ENCODE data around the gene GNA12.

Gene GNA12

DNA sequence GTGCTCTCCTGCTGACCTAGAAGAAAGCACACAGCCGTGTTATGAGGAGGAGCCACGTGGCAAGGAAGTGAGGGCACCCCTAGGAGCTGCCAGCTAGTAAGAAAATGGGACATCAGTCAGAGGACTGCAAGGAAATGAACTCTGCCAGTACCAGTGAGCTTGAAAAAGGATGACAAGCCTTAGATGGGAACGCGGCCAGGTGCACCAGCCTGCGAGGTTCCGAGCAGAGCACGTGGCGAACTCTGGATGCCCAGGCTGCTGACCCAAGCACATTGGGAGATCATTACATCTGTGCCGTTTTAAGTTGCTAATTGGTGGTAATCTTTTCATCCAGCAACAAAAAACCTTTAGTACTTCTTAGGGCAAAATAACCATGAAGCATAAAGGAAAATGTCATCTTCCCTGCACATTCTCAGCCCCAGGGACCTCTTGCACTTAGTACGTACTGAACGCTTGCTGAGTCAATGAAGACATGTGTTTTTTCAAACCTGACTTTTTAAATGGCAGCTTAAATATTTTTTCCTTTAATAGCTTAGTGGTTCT lies 86.7 kb downstream of the GNA12 start:
- TF ChIP-seq, protein P1, sequence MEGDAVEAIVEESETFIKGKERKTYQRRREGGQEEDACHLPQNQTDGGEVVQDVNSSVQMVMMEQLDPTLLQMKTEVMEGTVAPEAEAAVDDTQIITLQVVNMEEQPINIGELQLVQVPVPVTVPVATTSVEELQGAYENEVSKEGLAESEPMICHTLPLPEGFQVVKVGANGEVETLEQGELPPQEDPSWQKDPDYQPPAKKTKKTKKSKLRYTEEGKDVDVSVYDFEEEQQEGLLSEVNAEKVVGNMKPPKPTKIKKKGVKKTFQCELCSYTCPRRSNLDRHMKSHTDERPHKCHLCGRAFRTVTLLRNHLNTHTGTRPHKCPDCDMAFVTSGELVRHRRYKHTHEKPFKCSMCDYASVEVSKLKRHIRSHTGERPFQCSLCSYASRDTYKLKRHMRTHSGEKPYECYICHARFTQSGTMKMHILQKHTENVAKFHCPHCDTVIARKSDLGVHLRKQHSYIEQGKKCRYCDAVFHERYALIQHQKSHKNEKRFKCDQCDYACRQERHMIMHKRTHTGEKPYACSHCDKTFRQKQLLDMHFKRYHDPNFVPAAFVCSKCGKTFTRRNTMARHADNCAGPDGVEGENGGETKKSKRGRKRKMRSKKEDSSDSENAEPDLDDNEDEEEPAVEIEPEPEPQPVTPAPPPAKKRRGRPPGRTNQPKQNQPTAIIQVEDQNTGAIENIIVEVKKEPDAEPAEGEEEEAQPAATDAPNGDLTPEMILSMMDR (IDR thresholded peaks at IDR 0.05; ENCODE audit: control extremely low read depth, extremely low read depth, low read depth, missing control alignments): no peak
- ChIA-PET POLR2A (no interaction called here), CTCF (interaction anchor here (0.6 to 5.0 kb wide), 7 partner anchors 12 to 397 kb away, joined by 3 to 27 read pairs (median 3); no protein-coding TSS in a partner anchor)
- DNase-seq (ENCODE audit: extremely low spot score): no peak

DNA sequence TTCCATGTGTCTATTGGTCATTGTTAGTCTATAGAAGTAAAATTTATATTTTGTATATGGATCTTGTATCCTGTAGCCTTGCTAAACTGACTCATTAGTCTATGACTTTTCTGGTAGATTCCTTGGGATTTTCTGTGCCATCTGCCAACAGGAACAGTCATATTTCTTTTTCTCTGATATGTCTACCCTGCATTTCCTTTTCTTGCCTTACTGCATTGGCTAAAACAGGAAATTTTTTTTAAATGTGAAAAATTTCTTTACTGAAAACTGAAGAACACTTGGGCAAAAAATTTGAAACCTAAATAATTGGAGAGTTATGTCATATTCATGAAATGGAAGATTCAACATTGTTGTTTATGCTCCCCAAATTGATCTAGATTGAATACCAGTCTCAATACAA lies 88.6 kb downstream of the GNA12 start:
- ChIA-PET CTCF (interaction anchor here (1.0 kb wide), 1 partner anchor 46 kb away, joined by 3 read pairs; no protein-coding TSS in a partner anchor), POLR2A (no interaction called here)
- DNase-seq (ENCODE audit: extremely low spot score): no peak
- TF ChIP-seq, protein P1 (IDR thresholded peaks at IDR 0.05; ENCODE audit: control extremely low read depth, extremely low read depth, low read depth, missing control alignments): no peak

GRCh38 chr7:2754912-2755311 lies 89.2 kb downstream of the GNA12 start:
- DNase-seq (ENCODE audit: extremely low spot score): no peak
- POLR2A ChIA-PET: no interaction called here
- TF ChIP-seq, protein P1 (IDR thresholded peaks at IDR 0.05; ENCODE audit: control extremely low read depth, extremely low read depth, low read depth, missing control alignments): no peak
- CTCF ChIA-PET: interaction anchor here (1.5 kb wide), 1 partner anchor 45 kb away, joined by 5 read pairs; no protein-coding TSS in a partner anchor

DNA sequence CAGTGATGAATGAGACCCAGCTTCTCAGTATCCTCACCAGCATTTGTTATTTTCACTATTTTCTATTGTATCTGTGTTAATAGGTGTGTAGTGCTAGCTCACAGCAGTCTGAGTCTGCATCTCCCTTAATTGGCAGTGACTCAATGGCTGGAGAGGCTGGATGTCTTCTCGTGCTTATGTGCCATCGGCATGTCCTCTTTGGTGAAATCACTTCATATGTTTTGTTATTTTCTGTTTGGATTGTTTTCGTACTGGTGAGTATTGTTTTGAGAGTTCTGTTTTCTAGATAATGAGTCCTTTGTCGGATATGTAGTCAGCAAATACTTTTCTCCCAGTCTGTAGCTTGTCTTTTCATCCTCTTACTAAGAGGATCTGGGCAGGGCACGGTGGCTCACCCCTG lies 90.0 kb downstream of the GNA12 start:
- no peak for DNase-seq (ENCODE audit: extremely low spot score)
- TF ChIP-seq, protein P1 (IDR thresholded peaks at IDR 0.05; ENCODE audit: control extremely low read depth, extremely low read depth, low read depth, missing control alignments): no peak
- CTCF ChIA-PET: interaction anchor here (1.5 kb wide), 1 partner anchor 44 kb away, joined by 5 read pairs; no protein-coding TSS in a partner anchor
- POLR2A ChIA-PET: no interaction called here

DNA sequence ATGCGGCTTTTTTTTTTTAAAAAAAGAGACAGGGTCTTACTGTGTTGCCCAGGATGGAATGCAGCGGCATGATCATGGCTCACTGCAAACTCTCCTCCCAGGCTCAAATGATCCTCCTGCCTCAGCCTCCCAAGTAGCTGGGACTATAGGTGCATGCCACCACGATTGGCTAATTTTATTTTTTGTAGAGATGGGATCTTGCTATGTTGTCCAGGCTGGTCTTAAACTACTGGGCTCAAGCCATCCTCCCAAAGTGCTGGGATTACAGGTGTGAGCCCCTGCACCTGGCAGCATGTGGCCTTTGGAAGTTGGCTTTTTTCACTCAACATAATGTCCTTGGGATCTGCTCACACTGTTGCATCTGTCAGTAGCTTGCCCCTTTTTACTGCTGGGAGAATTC lies 91.0 kb downstream of the GNA12 start:
- ChIA-PET CTCF (no interaction called here), POLR2A (no interaction called here)
- TF ChIP-seq, protein P1 (IDR thresholded peaks at IDR 0.05; ENCODE audit: control extremely low read depth, extremely low read depth, low read depth, missing control alignments): no peak
- no peak for DNase-seq (ENCODE audit: extremely low spot score)

- DNase-seq (ENCODE audit: extremely low spot score): no peak
- ChIA-PET CTCF (interaction anchor here (1.9 kb wide), 1 partner anchor 12 kb away, joined by 5 read pairs; no protein-coding TSS in a partner anchor), POLR2A (no interaction called here)
- TF ChIP-seq, protein P1 (IDR thresholded peaks at IDR 0.05; ENCODE audit: control extremely low read depth, extremely low read depth, low read depth, missing control alignments): no peak
Measured at GRCh38 chr7:2751086-2751485, 93.0 kb downstream of the GNA12 start.

Measured in GM10248 (cell line).